ENCODE data around the gene SPAST.
"Not testable (repeated sequence)": the region's sequence is repeated elsewhere in the genome, so short reads cannot be mapped to it uniquely, and the experiment has no call there.

SPAST gene

DNA sequence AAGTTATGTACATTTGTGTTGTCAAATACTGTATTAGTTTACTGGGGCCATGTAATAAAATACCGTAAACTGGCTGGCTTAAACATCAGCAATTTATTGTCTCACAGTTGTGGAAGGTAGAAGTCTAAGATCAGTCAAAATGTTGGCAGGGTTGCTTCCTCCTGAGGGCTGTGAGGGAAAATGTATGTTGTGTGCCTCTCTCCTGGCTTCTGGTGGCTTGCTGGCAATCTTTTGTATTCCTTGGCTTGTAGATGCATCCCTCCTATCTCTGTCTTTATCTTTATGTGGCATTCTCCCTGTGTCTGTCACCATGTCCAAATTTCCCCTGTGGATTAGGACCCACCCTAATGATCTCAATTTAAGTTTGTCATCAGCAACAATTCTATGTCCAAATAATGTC is 65.3 kb downstream of the SPAST start:
- DNase-seq, result no peak

DNA sequence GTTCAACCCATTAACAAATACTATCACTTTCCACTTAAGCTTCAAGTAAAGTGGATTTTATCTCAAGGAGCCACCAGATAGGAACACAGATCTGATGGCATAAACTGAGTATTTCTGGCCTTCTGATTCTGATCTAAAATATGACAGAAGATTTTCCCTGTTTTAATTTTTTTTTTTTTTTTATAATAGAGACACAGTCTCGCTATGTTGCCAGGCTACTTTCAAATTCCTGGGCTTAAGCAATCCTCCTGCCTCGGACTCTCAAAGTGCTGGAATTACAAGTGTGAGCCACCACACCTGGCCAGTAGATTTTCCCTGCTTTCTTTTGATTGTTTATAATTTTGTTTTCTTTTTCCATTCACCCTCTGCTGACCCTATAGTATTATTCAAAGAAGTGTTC is 65.7 kb downstream of the SPAST start:
- DNase-seq, result no peak

DNA sequence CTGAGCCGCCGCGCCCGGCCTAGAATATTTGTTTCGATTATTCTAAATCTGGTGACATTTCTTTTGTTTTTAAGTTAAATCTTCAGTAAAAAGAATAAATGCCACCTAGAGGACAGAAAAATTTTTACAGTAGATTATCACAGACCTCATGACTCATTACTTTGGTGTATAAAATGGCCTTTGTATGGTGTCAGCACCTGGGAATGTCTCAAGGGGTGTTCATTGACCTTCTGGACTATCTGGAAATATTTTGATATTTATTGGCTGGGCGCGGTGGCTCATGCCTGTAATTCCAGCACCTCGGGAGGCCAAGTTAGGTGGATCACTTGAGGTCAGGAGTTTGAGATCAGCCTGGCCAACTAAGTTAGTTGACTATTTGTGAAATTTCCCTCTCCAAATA is 72.1 kb downstream of the SPAST start:
- peak; percentile 76 for DNase-seq

DNA sequence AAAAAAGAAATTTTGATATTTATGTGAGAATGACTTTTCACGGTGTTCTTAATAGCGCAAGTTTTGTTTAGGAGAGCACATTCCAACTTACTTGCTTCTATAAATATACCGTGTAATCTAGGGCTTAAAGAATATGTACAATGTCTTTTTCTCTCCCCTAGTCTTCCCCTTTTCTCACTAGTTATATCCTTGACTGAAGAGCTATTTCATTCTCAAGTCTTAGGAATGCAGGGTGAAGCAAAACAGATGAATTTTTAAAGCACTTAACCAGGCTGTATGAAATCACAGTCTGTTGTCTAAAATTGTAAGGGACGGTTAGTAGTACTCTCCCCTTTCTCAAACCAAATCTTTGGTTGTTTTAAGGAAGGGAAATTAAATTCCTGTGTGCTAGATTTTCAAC is 72.7 kb downstream of the SPAST start:
- DNase-seq, result no peak

DNA sequence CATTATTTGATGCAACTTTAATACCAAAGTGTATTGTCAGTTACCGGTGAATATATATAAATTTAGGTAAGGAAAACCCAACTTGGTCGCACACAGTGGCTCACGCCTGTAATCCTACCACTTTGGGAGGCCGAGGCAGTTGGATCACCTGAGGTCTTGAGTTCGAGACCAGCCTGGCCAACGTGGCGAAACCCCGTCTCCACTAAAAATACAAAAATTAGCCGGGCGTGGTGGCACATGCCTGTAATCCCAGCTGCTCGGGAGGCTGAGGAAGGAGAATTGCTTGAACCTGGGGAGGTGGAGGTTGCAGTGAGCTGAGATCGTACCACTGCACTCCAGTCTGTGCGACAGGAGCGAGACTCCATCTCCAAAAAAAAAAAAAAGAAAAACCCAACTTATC is 88.2 kb downstream of the SPAST start:
- not testable (repeated sequence) for DNase-seq

DNA sequence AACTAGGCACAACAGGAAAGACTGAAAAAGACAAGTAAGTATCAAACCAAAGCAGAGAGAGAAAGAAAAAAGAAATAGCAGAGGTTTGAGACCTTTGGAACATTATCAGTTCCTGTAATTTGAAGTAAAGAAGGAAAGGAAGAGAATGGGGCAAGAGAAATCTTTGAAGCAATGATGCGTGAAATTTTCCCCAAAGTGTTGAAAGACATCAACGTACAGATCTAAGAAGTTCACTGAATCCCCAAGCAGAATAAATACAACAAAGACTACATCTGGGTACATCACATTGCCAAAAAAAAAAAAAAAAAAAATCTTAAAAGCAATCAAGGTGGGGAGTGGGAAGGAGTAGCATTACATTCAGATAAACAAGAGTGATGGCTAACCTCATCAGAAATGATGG is 96.3 kb downstream of the SPAST start:
- DNase-seq, result no peak

DNA sequence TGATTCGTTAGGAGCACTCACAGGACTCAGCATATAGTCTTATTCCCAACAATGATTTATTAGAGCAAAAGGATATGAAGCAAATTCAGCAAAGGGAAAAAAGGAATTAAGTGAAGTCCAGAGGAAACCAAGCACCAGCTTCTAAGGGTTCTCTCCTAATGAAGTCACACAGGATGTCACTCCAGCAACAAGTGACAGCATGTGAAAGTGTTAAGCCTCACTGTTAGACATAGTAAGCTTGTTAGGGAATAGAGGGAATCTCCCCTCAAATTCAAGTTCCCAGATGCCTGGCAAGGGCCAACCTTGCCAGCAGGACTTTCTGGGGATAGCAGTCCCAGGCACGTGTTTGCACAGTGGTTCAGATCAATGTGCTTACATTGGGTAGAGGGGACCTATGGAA is 97.9 kb downstream of the SPAST start:
- no peak for DNase-seq

DNA sequence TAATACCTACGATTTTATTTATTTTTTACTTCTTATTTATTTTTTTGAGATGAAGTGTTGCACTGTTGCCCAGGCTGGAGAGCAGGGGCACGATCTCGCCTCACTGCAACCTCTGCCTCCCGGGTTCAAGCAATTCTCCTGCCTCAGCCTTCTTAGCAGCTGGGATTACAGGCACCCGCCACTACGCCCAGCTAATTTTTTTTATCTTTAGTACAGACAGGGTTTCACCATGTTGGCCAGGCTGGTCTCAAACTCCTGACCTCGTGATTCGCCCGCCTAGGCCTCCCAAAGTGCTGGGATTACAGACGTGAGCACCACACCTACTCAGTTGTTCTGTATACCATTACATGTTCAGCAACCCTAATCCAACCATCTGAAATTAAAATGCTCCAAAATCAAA is 100.9 kb downstream of the SPAST start:
- DNase-seq, result peak; percentile 35

DNA sequence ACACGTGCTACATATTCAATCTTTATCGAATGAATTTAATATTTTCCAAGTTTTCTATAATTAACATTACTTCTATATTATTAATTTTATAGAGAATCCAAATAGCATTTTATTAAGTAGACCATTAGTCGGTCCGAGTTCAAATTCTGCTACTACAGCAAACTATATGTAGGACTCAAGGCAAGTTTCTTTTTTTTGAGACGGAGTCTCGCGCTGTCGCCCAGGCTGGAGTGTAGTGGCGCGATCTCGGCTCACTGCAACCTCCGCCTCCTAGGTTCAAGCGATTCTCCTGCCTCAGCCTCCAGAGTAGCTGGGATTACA is 101.6 kb downstream of the SPAST start:
- peak; percentile 35 for DNase-seq

DNA sequence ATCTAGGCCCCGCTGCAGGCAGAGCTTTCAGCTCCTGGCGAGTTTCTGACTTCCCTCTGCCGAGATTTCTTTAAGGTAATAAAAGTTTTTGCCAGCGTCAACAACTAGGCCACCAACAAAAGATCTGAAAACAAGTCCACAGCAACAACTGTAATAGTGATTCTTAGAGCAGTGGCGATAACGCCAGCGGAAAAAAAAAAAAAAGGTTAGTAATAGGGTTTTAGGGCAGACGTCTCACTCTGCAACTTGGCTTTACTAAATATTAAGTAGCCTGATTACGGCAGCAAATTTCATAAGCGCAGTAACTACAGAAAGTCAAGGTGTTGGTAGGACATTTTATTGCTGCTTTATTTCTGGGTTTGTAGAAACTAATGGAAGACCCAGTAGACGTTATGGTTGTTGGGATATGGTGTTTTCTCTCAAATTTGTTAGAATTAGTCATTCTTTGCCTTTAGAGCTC is 102.8 kb downstream of the SPAST start:
- no peak for DNase-seq

DNA sequence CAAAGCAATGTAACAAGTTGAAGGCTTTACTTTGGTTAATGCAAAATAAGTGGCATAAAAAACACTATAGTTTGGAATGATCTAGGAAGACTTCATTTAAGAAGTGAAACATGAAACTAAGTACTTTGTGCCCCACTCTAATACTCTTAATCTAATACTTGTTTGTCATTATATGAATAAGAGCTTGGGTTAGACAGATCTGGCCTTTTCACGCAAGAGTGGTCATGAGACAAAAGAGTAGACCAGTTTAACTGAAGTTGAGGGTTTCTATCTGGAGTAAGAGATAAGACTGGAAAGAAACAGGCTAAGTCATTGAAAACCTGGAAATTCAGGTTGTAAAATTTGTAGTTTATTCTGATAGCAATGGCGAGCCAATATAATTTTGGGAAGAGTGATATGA is 105.2 kb downstream of the SPAST start:
- peak; percentile 95 for DNase-seq

DNA sequence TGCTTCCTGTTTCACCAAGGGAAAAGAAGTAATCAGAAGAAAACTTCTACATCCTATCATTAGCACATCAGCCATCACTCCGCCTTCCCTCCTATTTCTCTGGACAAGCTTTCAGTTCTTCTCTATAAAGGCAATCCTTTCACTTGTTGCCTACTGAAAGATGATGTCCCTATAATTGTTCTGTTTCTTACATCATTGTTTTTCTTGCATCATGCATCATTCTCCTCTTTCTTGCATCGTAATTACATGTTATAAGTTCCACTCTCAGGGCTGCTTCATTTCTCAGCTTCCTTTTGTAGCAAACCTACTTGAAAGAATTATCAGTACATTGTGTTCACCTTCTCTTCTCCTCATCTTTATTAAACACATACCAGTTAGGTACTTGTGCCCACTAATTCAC is 109.5 kb downstream of the SPAST start:
- DNase-seq, result no peak

DNA sequence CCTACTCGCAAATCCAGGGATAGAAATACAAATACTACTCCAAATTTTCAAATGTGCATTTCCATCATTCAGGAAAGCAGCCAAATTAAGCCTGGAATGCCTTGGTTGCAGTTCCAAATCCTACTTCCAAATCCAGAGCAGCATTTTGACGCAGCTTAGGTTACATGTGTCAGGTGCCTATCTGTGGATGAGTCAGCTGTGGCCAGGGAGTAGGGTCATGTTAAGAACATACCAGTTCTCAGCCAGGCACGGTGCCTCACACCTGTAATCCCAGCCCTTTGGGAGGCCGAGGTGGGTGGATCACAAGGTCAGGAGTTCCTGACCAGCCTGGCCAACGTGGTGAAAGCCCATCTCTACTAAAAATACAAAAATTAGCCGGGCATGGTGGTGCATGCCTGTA is 119.3 kb downstream of the SPAST start:
- DNase-seq, result no peak

DNA sequence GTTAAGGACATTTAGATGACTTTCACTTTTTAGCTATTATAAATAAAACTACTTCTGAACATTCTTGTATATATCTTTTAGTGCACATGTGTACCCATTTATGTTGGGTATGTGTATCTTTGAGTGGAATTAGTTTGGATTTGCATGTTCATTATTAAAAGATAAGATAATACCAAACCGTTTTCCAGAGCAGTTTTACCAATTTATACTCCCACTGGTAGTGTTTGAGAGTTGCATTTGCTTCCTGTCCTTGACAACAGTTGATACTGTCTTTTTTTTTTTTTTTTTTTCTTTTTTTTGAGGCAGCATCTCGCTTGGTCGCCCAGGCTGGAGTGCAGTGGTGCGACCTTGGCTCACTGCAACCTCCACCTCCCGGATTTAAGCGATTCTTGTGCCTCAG is 125.7 kb downstream of the SPAST start:
- peak; percentile 88 for DNase-seq

DNA sequence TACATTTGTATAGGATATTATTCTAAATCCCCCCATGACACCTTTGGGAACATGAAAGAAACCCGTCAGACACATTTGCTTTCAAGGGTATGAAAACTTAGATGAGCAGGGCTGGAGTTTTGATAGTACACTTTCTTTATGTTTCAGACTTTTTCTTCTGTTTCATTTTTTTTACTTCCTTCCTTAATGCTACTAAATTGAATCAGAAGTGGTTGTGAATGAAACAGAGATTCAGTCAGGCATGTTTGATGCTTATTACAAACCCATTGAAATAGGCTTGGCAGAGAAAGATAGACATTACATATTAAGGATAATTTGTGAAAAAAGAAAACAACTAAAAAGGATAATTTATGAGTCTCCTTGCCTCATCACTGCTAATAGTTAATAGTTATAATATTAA is 129.1 kb downstream of the SPAST start:
- no peak for DNase-seq

DNA sequence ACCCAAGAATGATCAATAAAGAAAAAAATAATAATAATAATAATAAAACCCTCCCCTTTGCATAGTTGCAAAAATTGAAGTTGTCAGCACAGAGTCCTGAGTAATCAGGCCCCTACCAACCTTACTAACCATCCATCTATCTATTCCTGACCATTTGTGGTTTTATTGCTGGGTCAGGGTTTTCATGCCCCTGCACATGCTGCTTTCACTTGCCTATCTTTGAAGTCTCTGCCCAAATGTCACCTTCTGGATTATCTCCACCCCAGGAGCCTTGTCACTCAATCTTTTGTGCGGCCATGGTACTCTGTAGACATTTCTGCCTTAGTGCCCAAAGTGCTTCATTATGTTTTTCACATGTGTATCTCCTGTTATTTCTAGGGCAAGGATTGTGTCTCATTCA is 137.5 kb downstream of the SPAST start:
- peak; percentile 61 for DNase-seq

DNA sequence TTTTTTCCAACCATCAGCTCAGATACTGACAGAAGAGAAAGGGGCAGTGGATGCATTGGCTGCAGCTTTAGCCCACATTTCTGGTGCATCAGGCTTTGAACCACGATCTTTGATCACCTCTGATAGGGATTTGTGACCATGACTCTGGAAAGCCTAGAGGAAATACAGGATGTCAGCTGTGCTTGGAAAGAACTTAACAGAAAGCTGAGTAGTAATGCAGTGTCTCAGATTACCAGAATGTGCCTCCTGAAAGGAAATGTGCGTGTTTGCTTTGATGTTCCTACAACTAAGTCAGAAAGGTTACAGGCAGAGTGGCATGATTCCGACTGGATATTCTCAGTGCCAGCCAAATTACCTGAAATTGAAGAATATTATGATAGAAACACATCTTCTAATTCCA is 140.1 kb downstream of the SPAST start:
- not testable (repeated sequence) for DNase-seq

All from hematopoietic multipotent progenitor cell treated with erythropoietin and hydrocortisone succinate and interleukin-3 and kit ligand, for 8 days (in vitro differentiated cells).